Activated naive CD4-positive, alpha-beta T cell treated with anti-CD3 and anti-CD28 coated beads, Interleukin-2, amount 50 U/mL, for 72 hours (primary cell): ENCODE results near the gene TPSG1. TPM values are rescaled to one million over a fixed set of nuclear protein-coding genes. Genes with fewer than 3 reads are reported as not detected.
A peak's percentile ranks its signal among the peaks of the same experiment; 100 is the strongest.
"Not testable (repeated sequence)": the region's sequence is repeated elsewhere in the genome, so short reads cannot be mapped to it uniquely, and the experiment has no call there.

Experiments
- ATAC-seq, 2 donors: fragments of 150-1000 bp; cut with Tn5 transposase; 2 replicates each; pipeline ENCODE4 v1.10.0; 2021; ENCODE audit warnings: mild to moderate bottlenecking in 2 of 2, moderate library complexity in 2 of 2
- DNase-seq, 2 donors: peaks; one replicate each; pipeline ENCODE4 v3.0.0; 2021 to 2022; ENCODE audit warnings: low spot score in 2 of 2
- H3K27ac Mint-ChIP-seq, 2 donors: one replicate each; pipeline ENCODE4 v1.8.0; 2022; ENCODE audit warnings: mild to moderate bottlenecking in 2 of 2, mixed read lengths in 2 of 2
- H3K36me3 Mint-ChIP-seq, 2 donors: one replicate each; pipeline ENCODE4 v1.8.0; 2022; ENCODE audit warnings: mixed read lengths in 2 of 2
- H3K9me3 Mint-ChIP-seq, 2 donors: one replicate each; pipeline ENCODE4 v1.8.0; 2022; ENCODE audit warnings: mixed read lengths in 2 of 2
- total RNA-seq, 2 donors: library from RNA; stranded (reverse); gene quantifications; one replicate each; pipeline ENCODE4 v1.2.3, GENCODE V29; 2022

Gene TPSG1
- total RNA-seq, 2 donors from 2014 or later = not detected

DNA sequence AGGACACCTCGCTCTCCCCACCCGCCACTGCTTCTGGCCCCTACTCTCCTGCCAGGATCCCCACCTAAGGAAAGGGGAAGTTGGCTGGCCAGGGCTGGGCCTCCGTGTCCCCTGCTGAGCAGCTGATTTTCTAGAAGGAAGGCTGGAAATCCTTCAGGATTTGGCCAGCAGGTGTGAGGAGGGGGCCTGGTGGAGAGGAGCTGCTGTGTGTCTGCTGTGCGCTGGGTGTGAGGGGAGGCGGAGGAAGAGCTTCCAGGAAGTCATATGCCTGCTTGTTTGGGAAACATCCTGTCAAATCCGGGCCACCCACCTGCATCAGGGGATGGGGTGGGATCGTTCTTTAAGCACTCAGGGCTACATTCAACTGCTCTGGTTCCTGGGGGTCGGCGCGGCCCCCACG lies 28.6 kb downstream of the TPSG1 start:
- Mint-ChIP-seq H3K9me3 (peaks cover 0 to 5% of the 10 kb centered on the region in 2 donors), H3K36me3 (no peaks in the 10 kb centered on the region), H3K27ac (no peak overlapping the region)
- no peak for ATAC-seq
- DNase-seq = no peak

DNA sequence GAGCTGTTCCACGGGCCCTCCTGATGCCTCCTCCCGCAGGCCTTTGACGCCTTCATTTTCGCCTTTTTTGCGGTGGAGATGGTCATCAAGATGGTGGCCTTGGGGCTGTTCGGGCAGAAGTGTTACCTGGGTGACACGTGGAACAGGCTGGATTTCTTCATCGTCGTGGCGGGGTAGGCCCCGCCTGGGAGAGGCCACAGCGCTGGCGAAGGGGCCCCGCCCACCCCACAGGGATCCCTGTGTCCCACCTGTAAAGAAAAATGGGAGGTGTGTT lies 29.7 kb downstream of the TPSG1 start:
- Mint-ChIP-seq H3K9me3 (peaks cover 0 to 5% of the 10 kb centered on the region in 2 donors), H3K27ac (no peak overlapping the region), H3K36me3 (no peaks in the 10 kb centered on the region)
- DNase-seq = no peak
- ATAC-seq = no peak

DNA sequence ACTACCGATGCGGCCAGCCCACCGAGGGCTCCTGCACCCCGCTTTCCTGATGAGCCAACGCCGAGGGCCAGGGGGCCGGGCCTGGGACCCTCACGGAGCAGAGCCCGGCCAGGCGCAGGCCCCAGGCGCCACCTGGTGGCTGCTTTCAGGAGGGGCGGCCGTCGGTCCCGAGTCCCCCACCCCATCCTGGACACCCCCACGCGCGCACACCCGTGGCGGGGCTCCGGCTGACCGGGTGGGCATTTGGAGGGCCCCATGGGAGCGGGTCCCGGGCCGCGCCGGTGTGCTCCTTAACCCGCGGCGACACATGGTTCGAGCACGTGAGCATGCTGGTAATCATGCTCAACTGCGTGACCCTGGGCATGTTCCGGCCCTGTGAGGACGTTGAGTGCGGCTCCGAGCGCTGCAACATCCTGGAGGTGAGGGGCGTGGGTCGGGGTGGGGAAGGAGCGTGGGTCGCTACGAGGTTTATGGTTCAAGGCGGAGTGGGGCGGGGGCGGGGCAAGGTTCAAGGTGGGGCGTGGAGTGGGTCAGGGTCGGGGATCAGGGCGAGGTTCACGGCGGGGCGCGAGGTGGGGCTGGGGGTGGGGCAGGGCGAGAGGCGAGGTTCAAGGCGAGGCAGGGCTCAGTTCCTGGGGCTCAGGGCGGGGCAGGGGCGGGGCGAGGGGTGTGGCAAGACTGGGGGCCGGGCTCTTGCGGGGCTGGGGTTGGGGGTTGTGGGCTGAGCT lies 30.2 kb downstream of the TPSG1 start:
- DNase-seq = peak in 1 of 2 donors; percentile 55
- Mint-ChIP-seq H3K36me3 (no peaks in the 10 kb centered on the region), H3K9me3 (peaks cover 0 to 3% of the 10 kb centered on the region in 2 donors), H3K27ac (no peak overlapping the region)
- ATAC-seq = peak in 1 of 2 donors; percentile 50

DNA sequence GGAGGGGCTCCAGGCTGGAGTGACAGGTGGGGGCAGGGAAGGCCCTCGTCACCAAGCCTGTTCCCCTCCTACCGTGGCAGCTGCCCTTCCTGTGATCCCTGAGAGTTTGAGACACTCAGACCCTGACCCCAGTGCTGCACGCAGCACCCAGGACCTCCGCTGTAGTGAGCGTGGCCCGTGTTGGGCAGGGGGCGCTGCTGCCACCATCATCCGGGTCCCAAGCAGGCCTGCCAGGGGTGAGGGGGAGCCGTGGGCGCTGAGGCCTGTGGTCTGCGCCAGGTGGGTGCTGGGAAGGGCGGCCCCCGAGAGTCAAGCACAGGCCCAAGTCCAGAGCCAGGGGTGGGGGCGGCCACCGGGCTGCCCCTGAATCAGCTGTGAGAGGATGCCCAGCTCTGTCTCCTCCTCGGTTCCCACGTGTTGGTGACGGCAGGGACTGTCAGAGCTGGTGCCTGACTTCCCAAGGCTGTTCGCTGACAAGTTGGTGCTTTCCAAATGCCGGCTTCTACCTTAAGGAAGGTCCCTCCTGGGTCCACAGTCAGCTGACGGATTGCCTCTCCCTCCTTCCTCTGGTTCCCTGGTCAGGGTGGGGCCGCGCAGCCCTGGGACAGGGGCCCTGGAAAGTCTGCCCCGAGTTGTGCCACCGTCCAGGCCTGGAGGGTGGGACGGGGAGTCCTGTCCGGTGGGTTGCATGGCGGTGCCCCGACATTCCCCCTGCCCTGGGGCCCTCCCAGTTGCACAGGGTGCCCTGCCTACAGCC lies 31.1 kb downstream of the TPSG1 start:
- DNase-seq = no peak
- Mint-ChIP-seq H3K36me3 (no peaks in the 10 kb centered on the region), H3K27ac (no peak overlapping the region), H3K9me3 (no peaks in the 10 kb centered on the region)
- no peak for ATAC-seq

DNA sequence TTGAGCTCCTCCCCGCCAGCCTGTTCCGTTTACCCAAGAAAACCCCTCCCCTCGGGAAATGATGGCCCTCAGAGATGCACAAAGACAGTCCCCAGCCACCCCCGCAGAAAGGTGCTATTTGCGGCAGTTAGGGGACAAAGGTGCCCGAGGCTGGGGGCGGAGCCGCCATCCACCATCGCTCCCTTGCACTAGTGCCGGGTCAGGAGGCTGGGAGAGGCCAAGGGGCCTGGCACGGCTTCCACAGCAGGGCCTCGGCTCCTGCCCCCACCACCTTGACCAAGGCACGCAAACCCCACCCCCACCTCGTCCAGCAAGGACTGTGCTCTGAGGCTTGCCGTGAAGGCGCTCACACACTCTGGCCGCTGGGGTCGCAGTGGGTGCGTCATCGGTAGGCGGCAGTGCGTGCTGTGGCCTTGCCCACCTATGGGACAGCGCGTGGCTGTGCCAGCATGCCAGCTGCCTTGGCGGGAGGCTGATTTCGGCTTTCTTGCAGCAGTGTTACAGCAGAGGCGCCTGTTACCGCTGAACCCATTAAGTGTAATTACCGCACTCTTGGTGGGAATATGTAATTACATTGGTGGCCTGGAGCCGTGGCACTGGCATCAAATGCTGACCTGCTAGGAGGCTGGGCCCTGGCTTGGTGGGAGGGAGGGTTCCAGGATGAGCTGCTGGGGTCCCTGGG lies 31.8 kb downstream of the TPSG1 start:
- ATAC-seq (no peak), DNase-seq (no peak)
- no peaks in the 10 kb centered on the region for H3K36me3 Mint-ChIP-seq
- H3K27ac Mint-ChIP-seq = no peak overlapping the region
- no peaks in the 10 kb centered on the region for H3K9me3 Mint-ChIP-seq

DNA sequence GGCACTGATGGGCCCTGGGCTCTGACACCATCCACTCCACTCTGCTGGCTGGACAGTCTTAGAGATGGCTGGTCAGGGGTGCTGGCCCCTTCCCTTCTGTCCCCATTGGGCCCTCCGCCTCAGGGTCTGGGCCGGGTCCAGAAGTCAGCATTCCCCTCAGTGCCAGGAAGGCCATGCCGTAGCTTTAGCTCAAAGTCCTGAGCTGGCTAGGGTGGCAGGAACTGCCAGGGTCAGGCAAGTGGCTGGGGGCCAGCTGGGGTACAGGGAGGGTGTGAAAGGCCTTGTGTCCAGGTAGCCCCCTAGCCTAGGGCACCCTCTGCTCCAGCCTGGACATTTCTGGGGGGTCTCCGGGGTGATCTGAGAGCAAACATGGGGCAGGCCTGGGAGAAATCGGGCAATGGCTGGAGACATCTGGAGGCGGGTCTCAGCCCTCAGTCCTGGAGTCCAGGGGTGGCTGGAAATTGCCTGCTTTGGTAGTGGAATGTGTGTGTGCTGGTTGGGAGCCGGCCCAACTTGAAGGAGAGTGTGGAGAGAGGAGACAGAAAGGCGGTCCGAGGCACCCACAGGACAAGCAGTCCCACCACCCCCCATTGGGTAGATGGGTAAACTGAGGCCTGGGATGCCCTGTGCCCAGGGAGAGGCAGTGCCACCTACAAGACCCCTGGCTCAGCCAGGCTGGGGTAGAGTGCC lies 32.5 kb downstream of the TPSG1 start:
- H3K36me3 Mint-ChIP-seq = no peaks in the 10 kb centered on the region
- ATAC-seq (no peak), DNase-seq (no peak)
- H3K27ac Mint-ChIP-seq = no peak overlapping the region
- no peaks in the 10 kb centered on the region for H3K9me3 Mint-ChIP-seq

DNA sequence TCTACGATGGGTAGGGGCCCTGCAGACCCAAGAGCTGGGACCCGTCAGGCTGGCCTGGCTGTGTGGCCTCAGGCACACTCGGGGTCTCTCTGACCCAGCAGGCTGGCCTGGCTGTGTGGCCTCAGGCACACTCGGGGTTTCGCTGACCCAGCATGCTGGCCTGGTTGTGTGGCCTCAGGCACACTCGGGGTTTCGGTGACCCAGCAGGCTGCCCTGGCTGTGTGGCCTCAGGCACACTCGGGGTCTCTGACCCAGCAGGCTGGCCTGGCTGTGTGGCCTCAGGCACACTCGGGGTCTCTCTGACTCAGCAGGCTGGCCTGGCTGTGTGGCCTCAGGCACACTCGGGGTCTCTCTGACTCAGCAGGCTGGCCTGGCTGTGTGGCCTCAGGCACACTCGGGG lies 34.3 kb downstream of the TPSG1 start:
- not testable (repeated sequence) for H3K27ac Mint-ChIP-seq, ATAC-seq, DNase-seq, H3K36me3 Mint-ChIP-seq, H3K9me3 Mint-ChIP-seq

DNA sequence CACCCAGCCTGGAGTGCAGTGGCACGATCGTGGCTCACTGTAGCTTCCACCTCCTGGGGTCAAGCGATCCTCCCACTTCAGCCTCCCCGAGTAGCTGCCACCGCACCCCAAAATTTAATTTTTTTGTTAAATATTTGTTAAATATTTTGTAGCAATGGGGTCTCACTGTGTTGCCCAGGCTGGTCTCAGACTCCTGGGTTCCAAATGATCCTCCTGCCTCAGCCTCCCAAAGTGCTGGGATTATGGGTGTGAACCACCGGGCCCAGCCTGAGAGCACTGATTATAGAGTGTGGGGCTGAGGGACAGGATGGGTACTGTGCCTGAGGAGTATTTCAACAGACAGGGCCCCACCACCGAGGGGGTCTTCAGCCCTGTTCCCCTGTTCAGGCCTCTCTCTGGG lies 35.6 kb downstream of the TPSG1 start:
- Mint-ChIP-seq H3K27ac (no peak overlapping the region), H3K36me3 (no peaks in the 10 kb centered on the region), H3K9me3 (no peaks in the 10 kb centered on the region)
- ATAC-seq (no peak), DNase-seq (no peak)

DNA sequence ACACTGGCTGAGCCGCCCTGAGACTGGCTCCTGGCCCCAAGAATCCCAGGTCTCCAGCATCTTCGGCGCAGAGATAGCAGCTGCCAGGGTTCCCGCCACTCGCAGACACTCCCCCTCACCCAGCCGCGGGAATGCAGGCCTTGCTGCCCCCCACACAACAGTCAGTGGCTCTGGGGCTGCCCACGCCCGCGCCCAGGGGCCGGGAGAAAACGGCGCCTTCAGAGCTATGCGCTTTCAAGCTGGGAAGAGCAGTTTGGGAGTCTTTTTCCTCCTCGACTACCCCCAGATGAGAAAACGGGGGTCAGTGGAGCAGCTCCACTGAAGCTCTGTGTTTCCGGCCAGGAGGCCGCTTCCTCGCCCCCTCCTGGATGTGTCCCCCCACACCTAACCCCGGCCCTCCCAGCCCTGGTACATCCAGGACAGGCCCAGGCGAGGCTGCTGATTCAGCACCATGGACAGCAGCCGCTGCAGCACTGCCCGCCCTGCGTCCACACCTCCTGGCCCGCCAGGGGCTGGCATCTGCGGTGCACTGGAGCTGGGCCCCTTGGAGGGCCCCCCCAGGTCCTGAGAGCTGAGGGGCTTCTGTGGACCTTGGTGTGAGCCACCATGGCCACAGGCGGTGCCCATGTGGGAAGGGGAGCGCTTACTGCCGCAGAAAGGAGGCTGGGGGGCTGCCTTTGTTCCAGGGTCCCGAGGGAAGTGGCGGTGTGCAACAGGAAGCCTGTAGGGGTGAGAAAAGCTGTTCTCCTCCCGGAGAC lies 36.5 kb downstream of the TPSG1 start:
- peak in 1 of 2 donors; percentile 60 for DNase-seq
- ATAC-seq = peak; percentile 58 to 78
- no peaks in the 10 kb centered on the region for H3K36me3 Mint-ChIP-seq
- no peaks in the 10 kb centered on the region for H3K9me3 Mint-ChIP-seq
- no peak overlapping the region for H3K27ac Mint-ChIP-seq

DNA sequence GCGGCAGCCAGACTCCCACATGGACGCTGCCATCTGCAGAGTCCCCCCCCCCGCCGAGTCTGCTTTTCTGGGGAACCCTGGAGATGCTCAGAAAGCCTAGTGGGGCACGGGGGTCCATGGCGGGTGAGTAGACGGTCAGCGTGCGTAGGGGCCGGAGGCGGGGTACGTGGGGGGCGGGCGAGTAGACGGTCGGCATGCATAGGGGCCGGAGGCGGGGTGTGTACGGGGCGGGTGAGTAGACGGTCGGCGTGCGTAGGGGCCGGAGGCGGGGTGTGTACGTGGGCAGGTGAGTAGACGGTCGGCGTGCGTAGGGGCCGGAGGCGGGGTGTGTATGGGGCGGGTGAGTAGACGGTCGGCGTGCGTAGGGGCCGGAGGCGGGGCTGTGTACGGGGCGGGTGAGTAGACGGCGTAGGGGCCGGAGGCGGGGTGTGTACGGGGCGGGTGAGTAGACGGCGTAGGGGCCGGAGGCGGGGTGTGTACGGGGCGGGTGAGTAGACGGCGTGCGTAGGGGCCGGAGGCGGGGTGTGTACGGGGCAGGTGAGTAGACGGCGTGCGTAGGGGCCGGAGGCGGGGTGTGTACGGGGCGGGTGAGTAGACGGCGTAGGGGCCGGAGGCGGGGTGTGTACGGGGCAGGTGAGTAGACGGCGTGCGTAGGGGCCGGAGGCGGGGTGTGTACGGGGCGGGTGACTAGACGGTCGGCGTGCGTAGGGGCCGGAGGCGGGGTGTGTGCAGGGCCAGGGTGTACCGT lies 39.4 kb downstream of the TPSG1 start:
- not testable (repeated sequence) for H3K36me3 Mint-ChIP-seq, H3K27ac Mint-ChIP-seq, H3K9me3 Mint-ChIP-seq, ATAC-seq, DNase-seq

DNA sequence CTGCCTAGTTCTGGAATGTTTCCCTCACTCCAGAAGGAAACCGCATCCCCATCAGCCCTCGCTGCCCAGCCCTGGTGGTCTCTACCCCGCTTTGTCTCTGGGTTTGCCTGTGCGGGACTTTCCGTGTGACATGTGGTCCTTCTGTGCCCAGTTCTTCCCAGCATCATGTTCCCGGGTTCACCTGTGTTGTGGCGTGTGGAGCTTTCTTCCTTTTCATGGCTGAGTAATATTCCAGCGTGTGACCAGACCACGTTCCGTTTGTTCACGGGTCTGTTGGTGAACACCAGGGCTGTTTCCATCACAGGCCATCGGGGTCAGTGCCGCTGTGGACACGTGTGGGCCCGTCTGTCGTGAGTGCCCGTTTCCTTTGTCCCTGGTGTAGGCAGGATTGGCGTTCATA lies 40.1 kb downstream of the TPSG1 start:
- no peak overlapping the region for H3K27ac Mint-ChIP-seq
- no peak for DNase-seq
- no peak for ATAC-seq
- no peaks in the 10 kb centered on the region for H3K9me3 Mint-ChIP-seq
- H3K36me3 Mint-ChIP-seq = no peaks in the 10 kb centered on the region

DNA sequence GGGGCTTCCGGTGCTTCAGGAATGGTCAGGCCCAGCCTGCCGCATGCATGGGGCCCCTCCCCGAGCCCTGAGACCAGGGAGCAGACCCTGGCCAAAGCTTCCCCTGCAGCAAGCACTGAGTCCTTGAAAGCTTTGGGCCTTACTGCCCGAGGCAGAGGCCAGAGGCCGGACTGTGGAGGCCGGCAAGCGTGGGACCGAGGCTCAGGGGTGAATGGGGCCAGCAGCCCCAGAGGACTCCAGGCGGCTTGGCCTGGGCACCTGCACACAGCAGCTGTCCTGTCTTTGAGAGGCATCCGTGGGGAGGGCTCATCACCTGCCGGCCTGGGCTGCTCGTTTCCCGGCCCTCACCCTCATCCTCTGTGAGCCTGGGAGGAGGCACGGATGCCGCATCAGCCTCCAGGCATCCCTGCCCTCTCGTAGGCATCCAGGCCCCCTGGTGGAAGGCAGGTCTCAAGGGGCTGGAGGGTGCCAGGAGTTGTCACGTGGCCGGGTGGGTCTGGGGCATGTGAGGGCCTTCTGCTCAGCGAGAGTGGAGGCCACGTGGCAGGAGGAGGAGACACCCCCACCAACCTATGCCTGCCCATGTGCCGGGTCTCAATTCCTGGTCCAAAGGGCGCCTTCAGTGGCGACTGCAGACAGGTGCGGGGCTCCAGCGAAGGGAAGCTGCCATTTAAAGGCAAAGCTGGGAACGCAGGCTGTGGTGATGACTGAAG lies 40.8 kb downstream of the TPSG1 start:
- ATAC-seq (no peak), DNase-seq (no peak)
- Mint-ChIP-seq H3K27ac (no peak overlapping the region), H3K9me3 (no peaks in the 10 kb centered on the region), H3K36me3 (no peaks in the 10 kb centered on the region)

DNA sequence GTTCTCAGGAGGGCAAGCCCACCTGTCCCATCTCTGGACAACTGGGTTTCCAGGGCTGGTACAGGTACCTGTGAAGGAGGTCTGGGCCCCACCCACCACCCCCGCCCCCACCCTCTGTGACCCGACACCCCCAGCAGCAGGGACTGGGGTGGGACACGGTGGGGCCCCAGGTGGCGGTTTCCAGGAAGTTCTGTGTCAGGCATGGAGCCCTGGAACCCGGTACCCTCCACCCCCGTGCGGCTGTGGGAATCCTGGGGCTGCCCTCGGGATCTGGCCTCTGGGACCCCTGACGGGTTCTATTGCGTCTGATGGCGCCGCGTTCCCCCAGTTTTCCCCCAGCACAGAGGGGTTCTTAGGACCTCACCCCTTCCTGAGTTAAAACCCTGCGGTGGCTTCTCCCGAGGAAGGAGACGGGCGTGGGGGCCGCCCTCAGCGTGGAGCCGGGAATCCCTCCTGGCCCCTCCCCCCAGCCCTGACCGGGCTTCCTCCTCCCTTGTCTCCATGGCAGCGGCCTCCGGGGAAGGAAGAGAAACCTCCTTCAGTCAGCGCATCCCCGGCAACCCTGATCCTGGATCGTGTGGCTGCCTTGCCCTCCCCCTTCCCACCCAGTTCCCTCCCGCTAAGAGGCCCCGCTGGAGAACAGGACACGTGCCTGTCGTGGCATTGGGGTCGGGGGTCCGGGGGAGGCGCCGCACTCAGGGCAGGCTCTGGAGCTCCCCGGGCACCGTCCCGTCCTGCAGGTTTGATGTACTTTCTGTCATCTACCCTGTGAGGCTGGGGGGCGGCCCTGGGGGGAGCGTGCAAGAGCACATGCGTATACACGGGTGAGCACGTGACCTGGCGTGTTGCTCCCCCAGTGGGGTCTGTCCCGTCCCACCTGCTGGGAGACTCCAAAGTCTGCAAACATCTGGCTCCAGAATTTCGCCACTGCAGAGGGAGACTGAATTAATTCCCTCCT lies 41.8 kb downstream of the TPSG1 start:
- no peak for ATAC-seq
- no peak overlapping the region for H3K27ac Mint-ChIP-seq
- no peaks in the 10 kb centered on the region for H3K36me3 Mint-ChIP-seq
- no peaks in the 10 kb centered on the region for H3K9me3 Mint-ChIP-seq
- no peak for DNase-seq

DNA sequence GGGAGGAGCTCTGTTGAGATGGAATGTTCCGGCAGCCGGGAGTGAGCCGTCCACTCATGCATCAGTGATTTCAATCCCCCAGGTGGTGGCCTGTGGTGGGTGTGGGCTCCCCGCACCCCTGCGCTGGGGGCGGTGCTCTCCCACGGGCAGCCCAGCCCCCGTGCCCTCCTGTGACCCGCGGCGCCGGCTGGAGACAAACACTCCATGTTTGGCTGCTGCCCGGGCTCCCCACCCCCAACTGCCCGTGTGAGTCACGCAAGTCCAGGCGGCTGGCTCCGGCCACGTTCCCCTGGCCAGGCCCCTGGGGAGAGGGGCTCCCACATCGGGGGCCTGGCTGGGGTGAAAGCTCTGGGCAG lies 42.8 kb downstream of the TPSG1 start:
- Mint-ChIP-seq H3K27ac (no peak overlapping the region), H3K36me3 (no peaks in the 10 kb centered on the region), H3K9me3 (no peaks in the 10 kb centered on the region)
- DNase-seq (no peak), ATAC-seq (no peak)
